ENCODE data around the gene SLC25A1.

GRCh38 chr22:19201869-19202798 lies 23.6 kb upstream of the SLC25A1 start:
- TF ChIP-seq GLIS3 (CRISPR knock-in tag; IDR thresholded peaks at IDR 0.05) (no peak), ZFP3 (CRISPR knock-in tag; IDR thresholded peaks at IDR 0.05) (no peak), BACH2 (CRISPR knock-in tag; IDR thresholded peaks at IDR 0.05; ENCODE audit: borderline replicate concordance) (no peak), PATZ1 (CRISPR knock-in tag; IDR thresholded peaks at IDR 0.05; ENCODE audit: borderline replicate concordance) (no peak), TSHZ2 (CRISPR knock-in tag; IDR thresholded peaks at IDR 0.05) (no peak)
